ENCODE results near the gene CARMIL3. TPM values are rescaled to one million over a fixed set of nuclear protein-coding genes. Genes with fewer than 3 reads are reported as not detected.

Gene CARMIL3
- total RNA-seq, 1 experiment from 2014 or later, result 0.71 TPM

- TF ChIP-seq POLR2A (IDR thresholded peaks at IDR 0.05; ENCODE audit: borderline replicate concordance, extremely low read depth, insufficient read depth, insufficient read length) (peak; percentile 79), EZH2phosphoT487 (IDR thresholded peaks at IDR 0.05; ENCODE audit: borderline replicate concordance) (no peak), ZFX (IDR thresholded peaks at IDR 0.05) (peak; percentile 93; the same call in 1 of the 2 replicates), POLR2AphosphoS5 (IDR thresholded peaks at IDR 0.05; ENCODE audit: low read depth, low read length) (peak; percentile 82), MAX (IDR thresholded peaks at IDR 0.05) (0 out of 2 replicates have a peak, but pooled peaks have one; percentile 39)
- H4K20me1 ChIP-seq (ENCODE audit: insufficient read depth), result no peaks in the 10 kb centered on the region
- ChIA-PET POLR2A (interaction anchor here (0.7 to 3.7 kb wide), 2 partner anchors 13 to 33 kb away, joined by 3 to 26 read pairs; partner anchors contain the start of gene PCK2), RAD21 (ENCODE audit: low non-redundant PET in 1 of 2, low total read pairs in 2 of 2, uncharacterized antibody in 2 of 2, unreplicated experiment in 2 of 2) (no interaction called here), CTCF (interaction anchor here (1.3 to 3.4 kb wide), 4 partner anchors 10 to 28 kb away, joined by 4 to 42 read pairs (median 16); partner anchors contain the start of gene PCK2)
- peak overlapping the region; percentile 61 for H2AFZ ChIP-seq (ENCODE audit: low read depth, low read length, poor library complexity, severe bottlenecking)
- peak overlapping the region; percentile 57 to 68 for H3K4me3 ChIP-seq (replicated peaks in 1 of 2; ENCODE audit: low read depth in 1 of 2, low read length in 2 of 2)
- intact Hi-C loops (cut with micrococcal nuclease), result no loop called here
- peak overlapping the region; percentile 97 for H3K27ac ChIP-seq (ENCODE audit: low read depth, low read length)
- H3K4me1 ChIP-seq (ENCODE audit: control insufficient read depth in 1 of 2, insufficient read depth in 2 of 2, low read length in 2 of 2), result peaks cover 18 to 27% of the 10 kb centered on the region in 2 experiments
- peak overlapping the region; percentile 86 for H3K4me2 ChIP-seq (ENCODE audit: low read length)
- no peak for DNase-seq (ENCODE audit: low read depth, low spot score)
- no TSS peak for BruUV-seq (replicated peaks)
- H3K9me2 ChIP-seq (ENCODE audit: insufficient read depth), result no peaks in the 10 kb centered on the region
- ATAC-seq, result peak; percentile 93
- H3K79me2 ChIP-seq (ENCODE audit: insufficient read depth, low read length), result no peaks in the 10 kb centered on the region
- H3K36me3 ChIP-seq (ENCODE audit: control insufficient read depth in 1 of 2, insufficient read depth in 2 of 2, low read length in 2 of 2), result no peaks in the 10 kb centered on the region
- H3K27me3 ChIP-seq (ENCODE audit: insufficient read depth, low read length), result no peaks in the 10 kb centered on the region
- H3K9me3 ChIP-seq (ENCODE audit: control insufficient read depth in 1 of 2, insufficient read depth in 1 of 2, low read depth in 1 of 2, low read length in 2 of 2), result no peaks in the 10 kb centered on the region
- H3K9ac ChIP-seq (ENCODE audit: low read length), result peak overlapping the region; percentile 78
Observed at GRCh38 chr14:24080888-24081738, 29.3 kb downstream of the CARMIL3 start.

GRCh38 chr14:24081739-24082211 is 30.0 kb downstream of the CARMIL3 start:
- Histone ChIP-seq H3K27ac (ENCODE audit: low read depth, low read length) (peak overlapping the region; percentile 97), H3K9ac (ENCODE audit: low read length) (peak overlapping the region; percentile 78), H3K4me3 (replicated peaks in 1 of 2; ENCODE audit: low read depth in 1 of 2, low read length in 2 of 2) (peak overlapping the region; percentile 57 to 68), H3K9me2 (ENCODE audit: insufficient read depth) (no peaks in the 10 kb centered on the region), H4K20me1 (ENCODE audit: insufficient read depth) (no peaks in the 10 kb centered on the region), H3K36me3 (ENCODE audit: control insufficient read depth in 1 of 2, insufficient read depth in 2 of 2, low read length in 2 of 2) (no peaks in the 10 kb centered on the region), H3K4me1 (ENCODE audit: control insufficient read depth in 1 of 2, insufficient read depth in 2 of 2, low read length in 2 of 2) (peaks cover 18 to 27% of the 10 kb centered on the region in 2 experiments), H2AFZ (ENCODE audit: low read depth, low read length, poor library complexity, severe bottlenecking) (no peak overlapping the region), H3K79me2 (ENCODE audit: insufficient read depth, low read length) (no peaks in the 10 kb centered on the region), H3K4me2 (ENCODE audit: low read length) (peak overlapping the region; percentile 86), H3K9me3 (ENCODE audit: control insufficient read depth in 1 of 2, insufficient read depth in 1 of 2, low read depth in 1 of 2, low read length in 2 of 2) (no peaks in the 10 kb centered on the region), H3K27me3 (ENCODE audit: insufficient read depth, low read length) (no peaks in the 10 kb centered on the region)
- ChIA-PET POLR2A (interaction anchor here (1.3 to 3.7 kb wide), 2 partner anchors 12 to 14 kb away, joined by 3 to 26 read pairs; partner anchors contain the start of gene PCK2), RAD21 (ENCODE audit: low non-redundant PET in 1 of 2, low total read pairs in 2 of 2, uncharacterized antibody in 2 of 2, unreplicated experiment in 2 of 2) (no interaction called here), CTCF (interaction anchor here (1.3 to 3.4 kb wide), 4 partner anchors 10 to 27 kb away, joined by 4 to 42 read pairs (median 16); partner anchors contain the start of gene PCK2)
- TF ChIP-seq CEBPB (IDR thresholded peaks at IDR 0.05; ENCODE audit: low read depth), result no peak
- peak; percentile 15 for TF ChIP-seq POLR2A (IDR thresholded peaks at IDR 0.05; ENCODE audit: borderline replicate concordance, extremely low read depth, insufficient read depth, insufficient read length)
- no peak for TF ChIP-seq ELF1 (IDR thresholded peaks at IDR 0.05; ENCODE audit: borderline replicate concordance, low read depth)
- TF ChIP-seq SP1 (IDR thresholded peaks at IDR 0.05; ENCODE audit: low read depth), result no peak
- BruUV-seq (replicated peaks), result no TSS peak
- DNase-seq (ENCODE audit: low read depth, low spot score), result no peak
- intact Hi-C loops (cut with micrococcal nuclease), result no loop called here
- no peak for ATAC-seq

All from HCT116 (cell line).